WTC11 (cell line): ENCODE results near the gene CELSR3. TPM values are rescaled to one million over a fixed set of nuclear protein-coding genes. Genes with fewer than 3 reads are reported as not detected.

ENCODE experiments used
- ATAC-seq: fragments of 200-7000 bp; cut with Tn5 transposase; 2 replicates; pipeline ENCODE4 v1.10.0; 2021; ENCODE audit warnings: mild to moderate bottlenecking, moderate library complexity
- CTCF ChIA-PET: fragments of 300-600 bp; sonication (Branson Sonifier 250); formaldehyde crosslinking; loops from one replicate; lab custom pipeline; 2021; ENCODE audit warnings: antibody characterized with exemption; lab: Charles Lee
- POLR2A ChIA-PET: fragments of 350-600 bp; sonication (Branson Sonifier 250); formaldehyde crosslinking; loops from one replicate; lab custom pipeline; 2021; ENCODE audit warnings: antibody characterized with exemption; lab: Charles Lee
- DNase-seq: peaks from one replicate; pipeline ENCODE4 v3.0.0; 2021; ENCODE audit warnings: low spot score
- H3K27ac Mint-ChIP-seq: 2 replicates; pipeline ENCODE4 v1.8.0; 2021; ENCODE audit warnings: mixed read lengths
- H3K27me3 Mint-ChIP-seq: 2 replicates; pipeline ENCODE4 v1.8.0; 2021; ENCODE audit warnings: low read depth, mild to moderate bottlenecking, moderate library complexity, mixed read lengths
- H3K36me3 Mint-ChIP-seq: 2 replicates; pipeline ENCODE4 v1.8.0; 2021; ENCODE audit warnings: mixed read lengths
- H3K4me1 Mint-ChIP-seq: 2 replicates; pipeline ENCODE4 v1.8.0; 2022; ENCODE audit warnings: mixed read lengths
- H3K4me3 Mint-ChIP-seq: 2 replicates; pipeline ENCODE4 v1.8.0; 2021; ENCODE audit warnings: mild to moderate bottlenecking, moderate library complexity, mixed read lengths
- H3K9me3 Mint-ChIP-seq: 2 replicates; pipeline ENCODE4 v1.8.0; 2021; ENCODE audit warnings: mixed read lengths
- AR ChIP-seq: fragments of 250-450 bp; sonication (Bioruptor Pico); IDR thresholded peaks from 2 replicates; pipeline ENCODE4 v1.9.0; 2021; ENCODE audit warnings: mild to moderate bottlenecking
- E2F1 ChIP-seq: sonication (generic); formaldehyde crosslinking; IDR thresholded peaks from 2 replicates; pipeline ENCODE4 v1.8.0; 2022; ENCODE audit warnings: mild to moderate bottlenecking, missing genetic modification reagents
- EMX1 ChIP-seq: fragments of 250-450 bp; sonication (Bioruptor Pico); IDR thresholded peaks from 2 replicates; pipeline ENCODE4 v1.8.0; 2021; ENCODE audit warnings: mild to moderate bottlenecking
- FOXP1 ChIP-seq: sonication (generic); formaldehyde crosslinking; IDR thresholded peaks from 2 replicates; pipeline ENCODE4 v1.8.0; 2022; ENCODE audit warnings: missing genetic modification reagents, mild to moderate bottlenecking, moderate library complexity, borderline replicate concordance
- JAZF1 ChIP-seq: fragments of 250-450 bp; sonication (Bioruptor Pico); IDR thresholded peaks from 2 replicates; pipeline ENCODE4 v1.9.0; 2021; ENCODE audit warnings: moderate library complexity, mild to moderate bottlenecking, inconsistent platforms
- NFYB ChIP-seq: sonication (generic); formaldehyde crosslinking; conservative IDR thresholded peaks from 2 replicates; pipeline ENCODE4 v1.8.0; 2022; ENCODE audit warnings: low read depth, missing genetic modification reagents
- NR1H2 ChIP-seq: sonication (generic); formaldehyde crosslinking; IDR thresholded peaks from 2 replicates; pipeline ENCODE4 v1.9.0; 2021; ENCODE audit warnings: mild to moderate bottlenecking, moderate library complexity, missing genetic modification reagents
- NR2C2 ChIP-seq: sonication (generic); formaldehyde crosslinking; IDR thresholded peaks from 2 replicates; pipeline ENCODE4 v1.8.0; 2022; ENCODE audit warnings: mild to moderate bottlenecking, missing genetic modification reagents
- NR3C1 ChIP-seq: sonication (generic); formaldehyde crosslinking; conservative IDR thresholded peaks from 2 replicates; pipeline ENCODE4 v1.8.1; 2023; ENCODE audit warnings: low read depth, mild to moderate bottlenecking, missing genetic modification reagents
- RORB ChIP-seq: fragments of 250-450 bp; sonication (Bioruptor Pico); IDR thresholded peaks from 2 replicates; pipeline ENCODE4 v1.9.0; 2021; ENCODE audit warnings: mild to moderate bottlenecking
- SMAD3 ChIP-seq: sonication (generic); formaldehyde crosslinking; IDR thresholded peaks from 2 replicates; pipeline ENCODE4 v1.8.0; 2022; ENCODE audit warnings: missing genetic modification reagents, mild to moderate bottlenecking, borderline replicate concordance
- TP53 ChIP-seq: sonication (generic); formaldehyde crosslinking; IDR thresholded peaks from 2 replicates; pipeline ENCODE4 v1.8.1; 2023; ENCODE audit warnings: mild to moderate bottlenecking, missing genetic modification reagents
- ZNF423 ChIP-seq: fragments of 250-450 bp; sonication (Bioruptor Pico); IDR thresholded peaks from 2 replicates; pipeline ENCODE4 v2.1.2; 2022; ENCODE audit warnings: mild to moderate bottlenecking, moderate library complexity
- ZNF532 ChIP-seq: fragments of 250-450 bp; sonication (Bioruptor Pico); IDR thresholded peaks from 2 replicates; pipeline ENCODE4 v1.9.0; 2021; ENCODE audit warnings: mild to moderate bottlenecking, borderline replicate concordance
- ZSCAN18 ChIP-seq: fragments of 250-450 bp; sonication (Bioruptor Pico); IDR thresholded peaks from 2 replicates; pipeline ENCODE4 v2.1.2; 2022; ENCODE audit warnings: mild to moderate bottlenecking, moderate library complexity
- total RNA-seq: library from RNA; stranded (reverse); gene quantifications from 3 replicates; pipeline ENCODE4 v1.2.3, GENCODE V29; 2021
- TF ChIP-seq, protein P1 (sequence below): sonication (generic); formaldehyde crosslinking; IDR thresholded peaks from 2 replicates; pipeline ENCODE4 v1.8.0; 2022; ENCODE audit warnings: mild to moderate bottlenecking, missing genetic modification reagents
- TF ChIP-seq, protein P2 (sequence below): fragments of 250-450 bp; sonication (Bioruptor Pico); IDR thresholded peaks from 2 replicates; pipeline ENCODE4 v1.9.0; 2021; ENCODE audit warnings: moderate library complexity, mild to moderate bottlenecking, inconsistent platforms, borderline replicate concordance

CELSR3 gene
- total RNA-seq, 1 experiment from 2014 or later: 27.9 TPM

DNA sequence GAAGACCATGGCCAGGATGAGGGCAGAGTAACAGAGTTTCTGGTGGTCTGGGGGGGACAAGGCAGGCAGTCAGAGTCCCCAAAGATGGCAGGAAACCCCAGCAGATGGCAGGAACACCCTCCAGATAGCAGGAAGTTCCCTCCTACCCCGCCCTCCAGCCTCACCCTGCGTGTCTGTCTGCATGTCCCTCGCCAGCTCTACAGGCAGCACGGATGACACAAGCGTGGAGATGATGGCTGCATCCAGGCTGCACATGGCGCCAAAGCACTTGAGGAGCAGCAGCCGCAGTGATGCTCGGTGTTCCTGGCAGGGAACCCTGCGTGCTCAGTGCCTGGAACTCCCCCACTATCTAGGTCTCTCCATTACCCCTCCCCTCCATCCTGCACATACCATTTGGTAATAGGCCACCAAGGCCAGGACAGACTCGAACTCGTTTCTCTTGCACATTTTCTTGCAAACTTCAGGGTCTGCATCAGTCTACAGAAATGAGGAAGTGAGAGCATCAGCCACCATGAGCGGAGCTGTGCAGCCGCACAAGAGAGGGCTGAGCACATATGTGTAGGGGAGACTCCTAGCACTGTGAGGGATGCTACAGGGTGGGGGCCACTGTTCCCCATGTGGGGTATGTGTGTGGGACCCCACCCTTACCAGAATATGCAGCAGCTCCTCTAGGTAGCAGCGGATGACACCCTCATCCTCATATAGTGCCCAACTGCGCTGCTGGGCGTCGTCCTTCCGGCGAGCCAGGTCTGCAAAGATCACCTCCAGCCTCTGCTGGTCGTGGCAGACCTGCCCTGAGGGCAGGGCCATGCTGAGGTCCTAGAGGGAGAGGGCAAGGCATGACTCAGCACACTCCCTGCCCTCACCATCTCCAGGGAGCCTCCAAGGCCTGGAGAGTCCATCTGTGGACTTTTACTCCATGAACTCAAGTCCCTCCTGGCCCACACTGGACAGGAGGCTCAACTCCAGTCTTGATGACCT is 17.0 kb upstream of the CELSR3 start:
- Mint-ChIP-seq H3K27me3 (no peaks in the 10 kb centered on the region), H3K36me3 (peaks cover 68% of the 10 kb centered on the region), H3K4me1 (peaks cover 10% of the 10 kb centered on the region), H3K4me3 (no peak overlapping the region), H3K27ac (no peak overlapping the region)
- POLR2A ChIA-PET: no interaction called here
- no peak for DNase-seq
- no peak for ATAC-seq
- TF ChIP-seq AR (CRISPR knock-in tag) (no peak), NFYB (no peak), NR3C1 (no peak), E2F1 (CRISPR knock-in tag) (no peak), ZSCAN18 (CRISPR knock-in tag) (no peak), SMAD3 (CRISPR knock-in tag) (no peak), TP53 (CRISPR knock-in tag) (no peak)
- TF ChIP-seq, protein P1, sequence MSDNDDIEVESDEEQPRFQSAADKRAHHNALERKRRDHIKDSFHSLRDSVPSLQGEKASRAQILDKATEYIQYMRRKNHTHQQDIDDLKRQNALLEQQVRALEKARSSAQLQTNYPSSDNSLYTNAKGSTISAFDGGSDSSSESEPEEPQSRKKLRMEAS (CRISPR knock-in tag): no peak
- TF ChIP-seq, all 79 proteins: peak for 0
- no peaks in the 10 kb centered on the region for H3K9me3 Mint-ChIP-seq
- CTCF ChIA-PET: interaction anchor here (0.5 kb wide), 1 partner anchor 222 kb away, joined by 3 read pairs; no protein-coding TSS in a partner anchor

GRCh38 chr3:48678566-48679380 is 16.1 kb upstream of the CELSR3 start:
- no peaks in the 10 kb centered on the region for H3K27me3 Mint-ChIP-seq
- no peak overlapping the region for H3K4me3 Mint-ChIP-seq
- TF ChIP-seq NR1H2 (CRISPR knock-in tag) (no peak), NR2C2 (CRISPR knock-in tag) (no peak)
- TF ChIP-seq, protein P2, sequence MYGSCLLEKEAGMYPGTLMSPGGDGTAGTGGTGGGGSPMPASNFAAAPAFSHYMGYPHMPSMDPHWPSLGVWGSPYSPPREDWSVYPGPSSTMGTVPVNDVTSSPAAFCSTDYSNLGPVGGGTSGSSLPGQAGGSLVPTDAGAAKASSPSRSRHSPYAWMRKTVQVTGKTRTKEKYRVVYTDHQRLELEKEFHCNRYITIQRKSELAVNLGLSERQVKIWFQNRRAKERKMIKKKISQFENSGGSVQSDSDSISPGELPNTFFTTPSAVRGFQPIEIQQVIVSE (CRISPR knock-in tag): no peak
- DNase-seq (no peak), ATAC-seq (no peak)
- H3K9me3 Mint-ChIP-seq: no peaks in the 10 kb centered on the region
- no peak overlapping the region for H3K27ac Mint-ChIP-seq
- peaks cover 2% of the 10 kb centered on the region for H3K4me1 Mint-ChIP-seq
- ChIA-PET POLR2A (no interaction called here), CTCF (interaction anchor here (0.5 kb wide), 1 partner anchor 221 kb away, joined by 3 read pairs; no protein-coding TSS in a partner anchor)
- peaks cover 68% of the 10 kb centered on the region for H3K36me3 Mint-ChIP-seq

DNA sequence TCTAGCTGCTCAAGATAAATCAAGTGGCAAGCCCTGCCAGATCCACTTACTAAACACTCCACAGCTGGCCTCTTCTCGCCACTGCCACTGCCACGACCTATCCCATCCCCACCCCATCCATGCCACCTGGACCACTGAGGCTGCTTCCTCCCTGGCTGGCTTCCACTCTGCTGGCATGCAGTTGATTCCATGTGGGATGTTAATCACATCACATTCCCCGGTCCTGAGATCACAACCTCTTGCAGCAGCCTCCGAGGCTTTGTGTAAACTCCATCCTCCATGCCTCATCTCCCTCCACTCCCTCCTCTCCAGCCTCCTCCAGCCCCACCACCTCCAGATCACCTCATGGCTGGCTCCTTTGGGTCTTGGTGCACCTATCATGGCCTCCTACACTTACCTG is 15.4 kb upstream of the CELSR3 start:
- no peaks in the 10 kb centered on the region for H3K4me1 Mint-ChIP-seq
- no peaks in the 10 kb centered on the region for H3K9me3 Mint-ChIP-seq
- DNase-seq (no peak), ATAC-seq (no peak)
- no peaks in the 10 kb centered on the region for H3K27me3 Mint-ChIP-seq
- H3K36me3 Mint-ChIP-seq: peaks cover 68% of the 10 kb centered on the region
- no peak overlapping the region for H3K4me3 Mint-ChIP-seq
- TF ChIP-seq EMX1: no peak
- no peak for TF ChIP-seq ZNF532 (CRISPR knock-in tag)
- TF ChIP-seq RORB (CRISPR knock-in tag): no peak
- TF ChIP-seq FOXP1 (CRISPR knock-in tag): no peak
- no peak for TF ChIP-seq TP53 (CRISPR knock-in tag)
- no peak for TF ChIP-seq ZNF423 (CRISPR knock-in tag)
- TF ChIP-seq JAZF1: no peak
- ChIA-PET CTCF (no interaction called here), POLR2A (no interaction called here)
- H3K27ac Mint-ChIP-seq: no peak overlapping the region
